Measurements from ENCODE around the gene CENPP. TPM values are rescaled to one million over a fixed set of nuclear protein-coding genes. Genes with fewer than 3 reads are reported as not detected.

Gene CENPP
- total RNA-seq, 1 experiment from 2014 or later, result 6.3 TPM

- DNase-seq (ENCODE audit: low read depth, low spot score), result no peak
- in situ Hi-C loops (cut with HindIII; ENCODE audit: low pct_unique_long_range_greater_than_20kb, low sequenced_read_pairs), result no loop called here
These were observed 109.5 kb downstream of the CENPP start for GRCh38 chr9:92435263-92435662.

DNA sequence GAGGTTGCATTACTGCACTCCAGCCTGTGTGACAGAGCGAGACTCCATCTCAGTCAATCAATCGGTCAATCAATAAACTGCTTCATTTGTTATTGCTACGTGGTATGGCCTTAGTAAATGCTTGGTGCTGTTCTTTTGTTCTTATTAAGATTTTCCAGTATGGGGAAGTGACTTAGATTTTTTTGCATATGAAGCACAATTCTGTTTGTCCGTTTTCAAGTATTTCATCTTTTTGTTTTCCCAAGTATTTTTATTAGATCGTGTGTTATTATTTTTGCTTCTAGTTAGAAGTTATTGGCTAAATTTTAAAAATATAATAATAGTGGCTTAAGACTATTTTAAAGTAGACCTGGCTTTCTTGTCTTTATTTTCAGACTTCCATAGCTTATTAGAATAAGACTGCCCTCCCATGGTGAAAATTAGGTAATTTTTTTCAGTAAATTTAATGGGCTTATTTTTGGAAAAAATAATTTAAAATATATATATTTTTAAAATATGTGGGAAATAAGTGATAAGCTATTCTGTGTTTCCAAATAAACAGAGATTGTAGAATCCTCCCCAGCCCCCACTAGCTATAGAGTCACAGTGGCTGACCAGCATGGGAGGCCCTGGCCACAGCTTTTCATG, 113.3 kb downstream of the CENPP start:
- in situ Hi-C loops (cut with HindIII; ENCODE audit: low pct_unique_long_range_greater_than_20kb, low sequenced_read_pairs), result no loop called here
- peak; percentile 32 for DNase-seq (ENCODE audit: low read depth, low spot score)

DNA sequence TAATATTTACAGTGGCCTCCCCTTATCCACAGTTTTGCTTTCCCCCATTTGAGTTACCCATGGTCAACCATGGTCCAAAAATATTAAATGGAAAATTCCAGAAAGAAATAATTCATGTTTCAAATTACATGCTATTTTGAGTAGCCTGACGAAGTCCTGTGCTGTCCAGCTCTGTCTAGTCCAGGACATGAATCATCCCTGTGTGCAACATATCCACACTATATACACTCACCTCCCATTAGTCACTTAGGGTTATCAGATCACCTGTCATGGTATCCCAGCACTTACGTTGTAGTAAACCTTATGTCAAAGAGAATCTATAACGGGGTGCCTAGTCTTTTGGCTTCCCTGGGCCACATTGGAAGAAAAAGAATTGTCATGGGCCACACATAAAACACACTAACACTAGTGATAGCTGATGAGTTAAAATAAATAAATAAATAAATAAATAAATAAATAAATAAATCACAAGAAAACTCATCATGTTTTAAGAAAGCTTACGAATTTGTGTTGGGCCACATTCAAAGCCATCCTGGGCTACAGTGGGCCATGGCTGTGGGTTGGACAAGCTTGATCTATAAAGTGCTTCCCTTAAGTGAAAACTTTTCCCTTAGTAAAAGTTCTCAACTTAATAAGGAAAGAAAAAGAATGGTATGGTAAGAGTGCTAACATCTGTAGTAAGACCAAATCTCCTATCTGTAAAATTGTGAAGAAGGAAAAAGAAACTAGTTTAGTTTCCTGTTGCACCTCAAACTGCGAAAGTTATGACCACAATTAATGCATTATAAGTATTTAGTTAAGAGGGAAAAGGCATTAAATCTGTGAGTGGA, 114.4 kb downstream of the CENPP start:
- DNase-seq (ENCODE audit: low read depth, low spot score), result no peak
- in situ Hi-C loops (cut with HindIII; ENCODE audit: low pct_unique_long_range_greater_than_20kb, low sequenced_read_pairs), result no loop called here

DNA sequence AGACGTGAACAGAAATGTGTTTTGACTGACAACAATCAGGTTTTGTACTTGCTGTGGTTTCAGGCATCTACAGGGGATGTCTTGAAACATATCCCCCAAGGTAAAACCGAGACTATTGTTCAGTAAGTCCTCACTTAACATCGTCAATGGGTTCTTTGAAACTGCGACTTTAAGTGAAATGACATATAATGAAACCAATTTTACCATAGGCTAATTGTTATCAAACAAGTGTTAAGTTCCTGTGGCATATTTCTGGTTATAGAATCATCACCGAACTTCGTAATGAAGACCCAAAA, 114.9 kb downstream of the CENPP start:
- DNase-seq (ENCODE audit: low read depth, low spot score), result peak; percentile 67
- in situ Hi-C loops (cut with HindIII; ENCODE audit: low pct_unique_long_range_greater_than_20kb, low sequenced_read_pairs), result no loop called here

GRCh38 chr9:92444841-92445240, 119.1 kb downstream of the CENPP start:
- in situ Hi-C loops (cut with HindIII; ENCODE audit: low pct_unique_long_range_greater_than_20kb, low sequenced_read_pairs), result no loop called here
- DNase-seq (ENCODE audit: low read depth, low spot score), result no peak

GRCh38 chr9:92446536-92446935, 120.8 kb downstream of the CENPP start:
- DNase-seq (ENCODE audit: low read depth, low spot score), result no peak
- in situ Hi-C loops (cut with HindIII; ENCODE audit: low pct_unique_long_range_greater_than_20kb, low sequenced_read_pairs), result no loop called here

DNA sequence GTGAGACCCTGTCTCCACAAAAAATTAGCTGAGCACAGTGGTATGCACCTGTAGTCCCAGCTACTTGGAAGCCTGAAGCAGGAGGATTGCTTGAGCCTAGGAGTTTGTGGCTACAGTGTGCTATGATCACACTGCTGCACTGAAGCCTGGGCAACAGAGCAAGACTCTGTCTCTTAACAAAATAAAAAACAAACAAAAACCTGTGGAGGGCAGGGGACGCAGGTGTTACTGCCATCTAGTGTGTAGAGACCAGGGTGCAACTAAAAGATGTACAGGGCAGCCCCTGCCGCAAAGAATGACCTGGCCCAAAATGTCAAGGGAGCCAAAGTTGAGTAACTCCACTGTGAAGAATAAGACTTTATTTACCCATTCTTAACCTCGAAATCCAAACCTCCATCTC, 129.5 kb downstream of the CENPP start:
- in situ Hi-C loops (cut with HindIII; ENCODE audit: low pct_unique_long_range_greater_than_20kb, low sequenced_read_pairs), result no loop called here
- DNase-seq (ENCODE audit: low read depth, low spot score), result peak; percentile 32

GRCh38 chr9:92457576-92457975, 131.8 kb downstream of the CENPP start:
- DNase-seq (ENCODE audit: low read depth, low spot score), result no peak
- in situ Hi-C loops (cut with HindIII; ENCODE audit: low pct_unique_long_range_greater_than_20kb, low sequenced_read_pairs), result no loop called here

GRCh38 chr9:92463387-92463786, 137.6 kb downstream of the CENPP start:
- DNase-seq (ENCODE audit: low read depth, low spot score), result no peak
- in situ Hi-C loops (cut with HindIII; ENCODE audit: low pct_unique_long_range_greater_than_20kb, low sequenced_read_pairs), result no loop called here

DNA sequence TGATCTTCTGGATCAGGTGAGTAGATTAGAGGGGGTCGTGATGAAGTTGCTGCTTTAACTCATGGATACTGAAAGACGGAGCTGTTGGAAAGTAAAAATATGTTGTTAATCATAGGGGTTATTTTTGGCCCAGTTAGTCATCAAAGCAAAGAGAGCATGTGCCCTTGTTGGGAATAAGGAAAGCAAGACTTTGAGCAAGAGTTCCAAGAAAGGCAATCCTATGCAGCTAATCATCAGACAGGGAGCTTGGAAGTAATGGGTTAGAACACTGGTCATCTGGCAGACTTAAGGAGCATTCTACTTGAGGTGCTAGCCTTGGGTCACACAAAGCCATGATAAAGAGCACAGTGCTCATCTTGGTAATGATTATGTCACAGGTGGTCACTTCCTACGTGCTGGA, 138.2 kb downstream of the CENPP start:
- DNase-seq (ENCODE audit: low read depth, low spot score), result peak; percentile 11
- in situ Hi-C loops (cut with HindIII; ENCODE audit: low pct_unique_long_range_greater_than_20kb, low sequenced_read_pairs), result no loop called here

GRCh38 chr9:92467041-92467440, 141.3 kb downstream of the CENPP start:
- in situ Hi-C loops (cut with HindIII; ENCODE audit: low pct_unique_long_range_greater_than_20kb, low sequenced_read_pairs), result no loop called here
- no peak for DNase-seq (ENCODE audit: low read depth, low spot score)

DNA sequence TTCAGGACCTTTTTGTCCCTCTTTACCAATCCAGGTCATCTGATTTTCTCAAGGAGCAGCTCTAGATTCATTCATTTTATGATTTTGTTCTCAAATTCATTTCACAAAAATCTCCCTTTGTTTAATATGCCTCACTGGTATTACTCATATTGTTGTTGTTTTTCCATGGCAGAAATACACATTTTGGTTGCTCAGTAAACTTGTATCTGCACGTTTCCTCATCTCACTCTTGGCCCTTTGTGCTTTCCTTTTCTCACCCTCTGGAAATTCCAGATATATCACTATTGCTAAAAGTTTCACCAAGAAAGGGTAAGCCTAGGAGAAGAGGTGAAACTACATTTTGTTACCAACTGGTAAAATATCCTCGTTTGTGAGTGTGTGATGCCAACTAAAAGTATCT, 141.8 kb downstream of the CENPP start:
- in situ Hi-C loops (cut with HindIII; ENCODE audit: low pct_unique_long_range_greater_than_20kb, low sequenced_read_pairs), result no loop called here
- no peak for DNase-seq (ENCODE audit: low read depth, low spot score)

GRCh38 chr9:92468206-92468605, 142.5 kb downstream of the CENPP start:
- in situ Hi-C loops (cut with HindIII; ENCODE audit: low pct_unique_long_range_greater_than_20kb, low sequenced_read_pairs), result no loop called here
- peak; percentile 29 for DNase-seq (ENCODE audit: low read depth, low spot score)

DNA sequence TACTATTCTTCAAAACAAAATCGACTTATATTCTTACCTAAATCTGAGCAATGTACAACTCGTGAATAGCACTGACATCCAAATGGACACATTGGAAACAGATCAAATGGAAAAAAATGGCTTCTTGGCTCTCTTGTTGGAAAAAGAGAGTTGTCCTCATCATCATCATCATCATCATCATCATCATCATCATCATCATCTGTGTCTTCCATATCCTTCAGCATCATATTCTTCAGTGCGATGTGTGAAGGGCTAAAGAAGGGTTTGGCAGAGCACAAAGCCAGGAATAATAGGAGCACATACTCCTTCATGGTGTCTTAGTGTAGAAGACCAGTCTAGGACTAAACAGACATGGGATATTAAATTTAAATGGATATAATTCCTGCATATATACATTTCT, 148.8 kb downstream of the CENPP start:
- in situ Hi-C loops (cut with HindIII; ENCODE audit: low pct_unique_long_range_greater_than_20kb, low sequenced_read_pairs), result no loop called here
- DNase-seq (ENCODE audit: low read depth, low spot score), result no peak

DNA sequence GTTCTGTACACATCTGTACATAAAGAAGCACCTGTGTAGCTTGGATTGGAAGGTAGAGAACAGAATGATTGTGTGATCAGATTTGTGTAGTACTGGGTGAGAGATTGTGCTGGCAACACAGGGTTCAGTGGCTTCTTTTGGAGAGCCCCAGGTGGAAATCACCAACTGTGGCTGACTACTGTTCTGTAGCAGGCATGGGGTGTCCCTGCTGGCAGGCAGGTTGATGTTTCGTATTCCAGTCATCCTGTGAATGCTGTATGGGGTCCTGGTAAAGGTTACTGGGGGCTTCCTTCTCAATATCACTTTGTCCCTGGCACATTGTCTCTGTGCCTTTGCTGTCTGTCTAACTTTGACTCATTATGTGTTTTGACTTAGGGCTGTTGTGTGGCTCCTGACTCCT, 151.2 kb downstream of the CENPP start:
- no peak for DNase-seq (ENCODE audit: low read depth, low spot score)
- in situ Hi-C loops (cut with HindIII; ENCODE audit: low pct_unique_long_range_greater_than_20kb, low sequenced_read_pairs), result no loop called here

GRCh38 chr9:92478783-92479182, 153.0 kb downstream of the CENPP start:
- no peak for DNase-seq (ENCODE audit: low read depth, low spot score)
- in situ Hi-C loops (cut with HindIII; ENCODE audit: low pct_unique_long_range_greater_than_20kb, low sequenced_read_pairs), result no loop called here

- no peak for DNase-seq (ENCODE audit: low read depth, low spot score)
- in situ Hi-C loops (cut with HindIII; ENCODE audit: low pct_unique_long_range_greater_than_20kb, low sequenced_read_pairs), result no loop called here
These were observed 153.6 kb downstream of the CENPP start for GRCh38 chr9:92479346-92479745.

DNA sequence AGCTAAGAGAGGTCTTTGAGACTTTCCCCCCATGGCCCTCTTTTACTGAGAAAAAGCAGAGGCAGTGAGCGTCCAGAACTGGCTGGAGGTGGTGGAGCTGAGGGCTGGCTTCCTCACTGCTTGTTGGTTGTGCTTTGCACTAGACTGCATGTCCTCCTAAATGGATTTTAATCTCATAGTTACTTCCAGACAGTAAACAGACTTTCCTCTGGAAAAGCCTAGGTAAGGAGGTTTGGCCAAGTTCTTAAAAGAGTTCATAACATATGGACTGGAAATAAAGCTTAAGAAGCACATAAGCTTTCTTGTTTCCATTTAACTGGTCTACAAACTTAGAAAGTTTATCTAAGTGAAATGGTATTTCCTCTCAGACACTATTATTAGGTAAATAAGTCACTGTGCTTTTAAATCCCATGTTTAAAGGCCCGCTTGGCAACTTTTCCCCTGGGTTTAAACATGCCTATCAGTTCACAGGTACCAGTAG, 154.6 kb downstream of the CENPP start:
- no peak for DNase-seq (ENCODE audit: low read depth, low spot score)
- in situ Hi-C loops (cut with HindIII; ENCODE audit: low pct_unique_long_range_greater_than_20kb, low sequenced_read_pairs), result no loop called here

DNA sequence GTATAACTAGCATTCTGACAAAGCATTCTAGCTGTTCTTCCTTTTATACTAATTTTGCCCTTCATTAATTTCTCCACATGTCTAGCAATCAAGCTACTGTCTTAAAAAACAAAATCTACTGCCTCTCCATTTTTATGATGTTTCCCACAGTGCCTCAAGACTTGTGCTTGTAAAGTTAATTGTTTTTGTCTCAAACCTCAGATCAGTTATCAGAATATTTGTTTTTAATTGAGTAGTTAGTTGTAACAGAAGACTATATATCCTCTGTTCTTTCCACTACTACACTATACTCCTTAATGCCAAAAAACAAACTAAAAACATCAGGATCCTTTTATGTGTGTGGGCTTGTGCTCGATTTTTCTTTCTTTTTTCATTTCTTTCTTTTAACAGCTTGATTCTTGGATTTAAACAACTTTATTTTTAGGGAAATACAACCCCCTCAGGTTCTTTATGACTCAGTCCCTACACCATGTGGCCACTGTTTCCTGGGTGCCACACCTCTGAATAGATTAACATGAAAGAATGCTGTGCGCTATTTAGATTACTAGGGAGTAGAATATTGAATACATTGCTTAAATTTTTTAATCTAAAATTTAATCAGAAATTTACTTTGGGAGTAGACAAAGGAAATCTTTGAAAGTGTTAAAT, 155.4 kb downstream of the CENPP start:
- DNase-seq (ENCODE audit: low read depth, low spot score), result no peak

More for the DNA sequence above, 155.4 kb downstream of the CENPP start:
- in situ Hi-C loops (cut with HindIII; ENCODE audit: low pct_unique_long_range_greater_than_20kb, low sequenced_read_pairs), result no loop called here

Measured in SK-MEL-5 (cell line).